Hematopoietic multipotent progenitor cell treated with erythropoietin and hydrocortisone succinate and interleukin-3 and kit ligand, for 8 days (in vitro differentiated cells): Measurements from ENCODE around the gene NIPSNAP3A.
"Not testable (repeated sequence)": the region's sequence is repeated elsewhere in the genome, so short reads cannot be mapped to it uniquely, and the experiment has no call there.

Experiments
- DNase-seq: peaks from one replicate; pipeline ENCODE4 v3.0.0-alpha.2; 2015

Gene NIPSNAP3A

DNA sequence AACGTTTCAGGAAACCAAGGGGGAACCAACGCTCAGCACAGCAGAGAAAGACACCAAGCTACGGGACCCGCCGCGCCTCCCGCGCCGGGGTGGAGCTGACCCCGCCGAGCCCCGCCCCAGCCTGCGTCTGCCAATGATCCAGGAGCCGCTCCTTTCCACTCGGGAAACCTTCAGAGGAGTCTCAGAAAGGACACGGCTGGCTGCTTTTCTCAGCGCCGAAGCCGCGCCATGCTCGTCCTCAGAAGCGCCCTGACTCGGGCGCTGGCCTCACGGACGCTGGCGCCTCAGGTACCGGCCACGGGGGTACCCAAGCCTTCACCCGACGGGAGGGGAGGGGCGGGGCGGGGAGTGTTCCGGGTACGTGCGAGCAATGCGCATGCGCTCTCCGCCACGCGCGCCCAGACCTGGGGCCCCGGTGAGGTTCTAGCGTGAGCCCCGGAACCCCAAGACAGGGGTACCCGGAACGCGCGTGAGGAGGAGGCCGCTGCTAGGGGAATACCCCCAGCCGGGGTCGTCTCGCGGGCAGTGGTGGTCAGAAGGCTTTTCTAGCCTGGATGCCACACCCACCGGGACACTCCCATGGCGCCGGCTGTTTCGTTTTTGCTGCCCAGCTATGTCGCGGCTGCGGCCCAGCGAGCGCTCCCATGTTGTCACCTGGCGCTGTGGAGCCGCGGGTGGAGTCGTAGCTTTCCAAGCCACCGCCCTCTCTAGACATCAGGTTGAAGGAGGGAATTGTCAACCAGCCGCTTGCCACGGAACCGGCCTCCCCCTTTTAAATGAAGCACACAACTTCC lies at the start of gene NIPSNAP3A:
Gene NIPSNAP3A, plus strand, starts transcription at position 119 of the 794 bp plus-strand sequence. Its CDS starts 110 bp downstream, at position 229.
- peak; percentile 87 for DNase-seq

DNA sequence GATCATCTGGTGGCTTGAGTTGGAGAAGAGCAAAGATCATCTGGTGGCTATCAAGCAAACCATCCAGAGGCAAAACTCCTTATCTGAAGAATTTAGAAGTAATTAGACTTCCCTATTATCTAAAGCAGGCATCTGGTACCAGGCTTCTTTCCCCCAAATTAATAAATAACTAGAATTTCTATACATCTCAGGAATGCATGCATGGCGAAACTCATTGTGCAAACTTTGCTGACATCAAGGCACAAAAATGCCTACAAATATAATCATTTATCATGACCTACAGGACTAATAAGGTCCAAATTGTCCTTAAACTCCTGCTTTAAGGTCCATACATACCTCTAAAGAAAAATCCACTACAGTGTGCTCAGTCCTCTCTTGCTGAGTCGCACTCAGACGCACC lies 47.2 kb upstream of the NIPSNAP3A start:
- no peak for DNase-seq

DNA sequence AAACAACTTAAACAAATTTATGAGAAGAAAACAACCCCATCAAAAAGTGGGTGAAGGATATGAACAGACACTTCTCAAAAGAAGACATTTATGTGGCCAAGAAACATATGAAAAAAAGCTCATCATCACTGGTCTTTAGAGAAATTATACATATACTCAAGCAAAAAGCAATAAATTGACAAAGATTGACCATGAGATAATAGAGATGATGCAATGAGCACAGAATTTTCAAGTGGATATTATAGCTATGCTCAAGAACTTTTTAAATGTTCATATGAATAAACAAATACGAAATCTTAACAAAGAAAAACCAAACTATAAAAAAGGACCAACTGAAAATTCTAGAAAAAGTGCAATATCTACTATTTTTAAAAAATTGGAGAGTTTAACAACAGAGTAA lies 38.7 kb upstream of the NIPSNAP3A start:
- not testable (repeated sequence) for DNase-seq

DNA sequence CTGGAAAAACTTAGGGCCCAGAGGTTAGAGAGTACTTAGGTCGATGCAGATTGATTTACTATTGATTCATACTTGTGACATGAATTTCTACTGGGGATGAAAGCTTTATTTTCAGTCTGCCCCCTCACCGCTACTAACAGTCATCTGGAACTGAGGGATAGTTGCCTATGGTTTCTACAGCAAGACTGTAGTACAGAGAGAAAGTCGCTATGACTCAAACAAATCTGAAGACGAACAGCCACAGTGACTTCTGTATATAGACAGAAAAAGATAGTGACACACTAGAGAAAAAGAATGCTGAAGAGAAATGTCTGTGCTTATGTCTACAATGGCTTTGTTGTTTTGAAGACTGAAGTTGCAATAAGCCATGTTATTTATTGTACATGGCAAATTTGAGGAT lies 35.9 kb upstream of the NIPSNAP3A start:
- no peak for DNase-seq

DNA sequence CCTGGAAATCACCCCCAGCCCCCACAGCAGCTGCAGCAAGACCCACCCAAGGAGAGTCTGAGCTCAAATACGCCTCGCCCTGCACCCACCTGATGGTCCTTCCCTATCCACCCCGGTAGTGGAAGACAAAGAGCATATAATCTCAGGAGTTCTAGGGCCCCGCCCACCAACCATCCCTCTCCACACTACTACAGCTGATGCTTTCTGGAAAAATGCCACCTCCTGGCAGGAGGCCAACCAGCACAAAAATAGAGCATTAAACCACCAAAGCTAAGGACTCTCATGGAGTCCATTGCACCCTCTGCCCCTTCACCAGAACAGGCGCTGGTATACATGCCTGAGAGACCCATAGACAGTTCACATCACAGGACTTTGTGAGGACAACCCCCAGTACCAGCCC lies 22.5 kb upstream of the NIPSNAP3A start:
- DNase-seq = no peak

DNA sequence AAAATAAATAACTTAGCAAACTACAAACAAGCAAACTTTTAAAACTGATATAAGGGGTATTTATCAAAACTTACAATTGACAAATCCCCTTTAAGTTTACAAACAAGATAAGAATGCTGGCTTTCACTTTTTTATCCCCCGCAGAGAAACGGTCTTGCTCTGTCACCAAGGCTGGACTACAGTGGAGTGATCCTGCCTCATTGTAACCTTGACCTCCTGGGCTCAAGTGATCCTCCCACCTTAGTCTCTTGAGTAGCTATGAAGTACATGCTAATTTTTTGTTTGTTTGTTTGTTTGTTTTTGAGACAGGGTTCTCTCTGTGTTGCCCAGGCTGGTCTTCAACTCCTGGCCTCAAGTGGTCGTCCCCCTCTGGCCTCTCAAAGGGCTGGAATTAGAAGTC lies 9.0 kb upstream of the NIPSNAP3A start:
- no peak for DNase-seq

DNA sequence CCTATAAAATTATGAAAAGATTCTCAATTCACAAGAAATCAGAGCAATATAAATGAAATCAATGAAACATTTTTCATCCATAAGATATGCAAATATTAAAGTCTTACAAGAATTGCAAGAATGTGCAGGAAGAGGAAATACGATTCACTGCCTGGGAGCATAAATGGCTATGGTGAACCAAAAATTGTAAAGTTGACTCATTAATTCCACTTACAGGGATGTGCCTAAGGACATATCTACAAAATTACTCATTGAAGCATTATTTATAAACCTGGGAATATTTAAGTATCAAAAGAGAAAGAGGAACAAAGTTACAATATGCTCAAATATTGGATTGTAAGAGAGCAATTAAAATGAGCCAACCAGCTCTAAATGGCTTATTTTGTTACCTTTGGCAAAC lies 6.9 kb upstream of the NIPSNAP3A start:
- DNase-seq = no peak

DNA sequence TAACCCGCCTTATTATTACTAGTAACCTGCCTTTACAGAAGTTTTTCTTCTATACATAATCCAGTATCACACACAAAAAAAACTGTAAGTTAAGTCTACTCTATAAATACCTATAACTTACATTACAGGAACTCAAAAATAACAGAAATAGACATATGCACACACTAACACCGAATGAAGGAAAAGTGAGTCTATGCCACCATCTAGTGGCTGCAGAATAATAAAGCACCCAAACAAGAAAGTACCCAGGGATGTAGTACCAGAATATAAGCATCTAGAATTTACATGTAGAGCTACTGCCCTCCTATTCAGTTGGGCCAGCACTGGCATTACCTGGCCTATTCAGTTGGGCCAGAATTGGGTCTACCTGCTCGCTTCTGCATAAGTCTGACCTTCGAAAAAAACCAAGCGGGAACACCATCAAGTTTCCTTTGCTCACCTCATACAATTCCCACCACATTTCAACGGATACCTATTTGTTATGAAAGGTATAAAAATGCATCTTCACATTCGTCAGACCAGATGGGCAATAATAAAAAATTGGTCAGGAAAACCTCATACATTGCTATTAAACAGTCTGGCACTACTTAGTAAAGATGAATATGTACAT lies 4.0 kb upstream of the NIPSNAP3A start:
- peak; percentile 84 for DNase-seq

DNA sequence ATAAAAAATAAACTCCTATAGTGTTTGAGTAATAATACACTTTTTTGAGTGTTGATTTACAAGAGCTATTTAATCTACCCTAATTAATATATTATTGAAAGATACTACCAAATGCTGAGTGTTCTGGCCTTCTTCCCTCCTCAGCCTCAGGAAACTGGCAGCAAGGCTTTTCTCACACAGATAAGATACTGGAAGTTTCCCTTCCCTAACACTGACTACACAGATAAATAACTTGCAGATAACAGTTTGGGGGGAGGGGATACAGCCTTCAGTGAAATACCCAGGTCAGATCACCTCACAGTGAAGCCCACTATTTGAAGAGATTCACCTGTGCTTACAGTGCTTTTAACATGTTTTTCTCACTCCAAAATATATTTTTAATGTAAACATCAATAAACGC lies 1.6 kb upstream of the NIPSNAP3A start:
- peak; percentile 36 for DNase-seq

DNA sequence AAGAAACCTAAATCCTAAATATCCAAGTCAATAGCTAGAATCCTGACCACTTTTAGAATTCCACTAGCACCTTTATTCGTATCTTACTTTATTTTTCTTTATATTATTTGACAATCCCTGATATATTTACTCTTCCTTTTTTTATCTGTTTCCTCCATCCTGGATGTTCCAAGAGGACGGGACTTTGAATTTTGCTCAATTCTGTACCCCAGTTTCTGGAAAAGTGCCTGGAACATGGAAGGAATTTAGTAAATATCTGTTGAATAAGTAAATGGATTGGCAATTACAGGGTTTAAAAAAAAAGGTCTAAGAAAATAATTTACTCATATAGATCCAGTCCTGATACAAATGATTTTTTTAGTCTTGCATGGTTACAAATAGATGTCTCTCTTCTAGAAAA lies 1.2 kb upstream of the NIPSNAP3A start:
- no peak for DNase-seq

DNA sequence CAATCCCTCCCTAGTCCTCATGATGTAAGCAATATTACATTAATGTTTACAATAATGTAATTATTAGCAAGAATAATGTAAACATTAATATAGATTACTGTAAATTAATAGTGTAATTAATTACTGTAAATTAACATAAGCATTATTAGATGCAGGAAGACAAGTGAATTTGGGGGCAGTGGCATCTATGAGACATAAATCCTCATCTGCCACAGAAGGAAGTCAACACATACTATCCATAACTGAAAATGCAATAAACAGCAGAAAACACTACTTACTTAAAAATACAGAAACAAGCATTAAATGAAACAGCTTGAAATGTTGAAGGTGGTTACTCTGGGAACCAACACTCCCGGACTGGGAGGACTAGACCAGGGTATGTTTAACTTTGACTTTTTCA lies 685 bp upstream of the NIPSNAP3A start:
- no peak for DNase-seq

DNA sequence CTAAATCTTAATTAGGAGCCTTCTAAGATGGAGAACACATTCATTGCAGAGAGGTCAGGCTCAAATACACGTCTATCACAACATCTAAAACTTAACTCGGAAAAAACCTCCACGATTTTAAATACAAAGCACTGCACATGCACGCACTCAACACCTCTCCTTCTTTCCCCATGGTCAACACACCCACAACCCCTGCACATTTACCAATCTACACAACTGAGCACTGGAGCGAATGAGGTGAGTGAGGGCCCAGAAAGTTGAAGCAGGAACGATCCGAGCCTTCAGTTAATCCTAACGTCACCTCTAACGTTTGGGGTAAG lies 278 bp upstream of the NIPSNAP3A start:
- no peak for DNase-seq

DNA sequence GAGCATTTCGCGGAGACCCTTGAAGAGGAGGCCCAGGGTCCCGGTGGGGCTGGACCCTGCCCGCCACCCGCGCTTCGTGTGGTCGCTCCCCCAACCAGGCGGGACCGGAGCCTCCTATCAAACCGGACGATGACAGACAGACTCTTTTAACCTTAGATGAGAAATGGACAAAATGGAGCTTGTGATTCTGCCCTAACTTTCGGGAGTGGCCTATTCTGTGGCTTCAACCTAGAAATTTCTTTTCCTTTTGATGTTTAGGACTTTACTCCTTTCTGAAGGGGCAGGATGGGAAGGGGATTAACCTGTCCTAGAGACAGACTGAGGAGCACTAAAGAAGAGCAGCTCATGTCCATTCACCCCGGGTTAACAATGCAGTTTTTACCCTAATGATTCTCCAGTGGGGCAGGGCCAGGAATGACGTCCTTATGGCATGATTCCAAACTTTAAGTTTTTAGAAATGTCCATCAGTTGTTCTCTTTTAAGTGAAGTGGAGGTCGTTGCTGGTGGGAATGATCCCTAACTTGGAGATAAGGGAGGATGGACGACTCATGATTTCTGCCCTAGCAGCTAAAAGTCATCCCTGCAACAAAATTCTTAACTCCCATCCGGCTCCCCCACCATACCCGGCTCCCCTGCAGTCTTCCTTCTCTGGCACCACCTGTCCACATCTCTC lies 1.0 kb downstream of the NIPSNAP3A start:
- DNase-seq = peak; percentile 61

DNA sequence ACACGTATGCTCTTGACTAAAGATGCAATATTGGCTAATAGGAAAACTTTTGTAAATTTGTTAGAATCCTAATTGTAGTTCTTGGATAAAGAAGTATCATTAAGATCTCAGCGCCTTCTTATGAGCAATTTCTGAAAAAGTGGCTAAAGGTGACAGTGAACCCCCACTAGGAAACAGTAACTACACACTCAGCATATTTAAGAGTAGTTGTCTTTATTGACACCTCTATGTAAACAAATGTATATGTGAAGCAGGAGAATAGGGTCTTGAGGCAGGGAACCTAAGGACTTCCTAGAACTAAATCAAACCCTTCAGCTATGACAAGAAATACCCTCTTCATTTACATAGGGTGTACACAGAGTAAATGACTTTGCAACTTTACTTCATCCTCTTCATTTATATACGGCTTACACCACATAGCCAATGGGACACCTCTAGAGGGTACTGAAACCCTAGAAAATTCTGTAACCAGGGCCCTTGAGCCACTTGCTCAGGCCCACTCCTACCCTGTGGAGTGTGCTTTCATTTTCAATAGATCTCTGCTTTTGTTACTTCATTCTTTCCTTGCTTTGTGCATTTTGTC lies 2.8 kb downstream of the NIPSNAP3A start:
- no peak for DNase-seq

DNA sequence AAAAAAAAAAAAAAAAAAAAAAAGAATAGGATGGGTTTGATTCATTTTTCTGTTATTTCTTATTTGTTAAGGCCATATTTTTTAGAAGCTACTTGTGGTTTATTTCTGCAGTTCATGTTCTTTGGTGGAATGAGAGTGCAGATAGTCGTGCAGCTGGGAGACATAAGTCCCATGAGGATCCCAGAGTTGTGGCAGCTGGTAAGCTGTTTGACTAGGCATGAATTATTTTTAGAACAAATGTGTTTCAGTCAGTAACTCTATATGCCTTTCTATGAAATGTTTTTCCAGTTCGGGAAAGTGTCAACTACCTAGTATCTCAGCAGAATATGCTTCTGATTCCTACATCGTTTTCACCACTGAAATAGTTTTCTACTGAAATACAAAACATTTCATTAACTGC lies 11.5 kb downstream of the NIPSNAP3A start:
- no peak for DNase-seq

DNA sequence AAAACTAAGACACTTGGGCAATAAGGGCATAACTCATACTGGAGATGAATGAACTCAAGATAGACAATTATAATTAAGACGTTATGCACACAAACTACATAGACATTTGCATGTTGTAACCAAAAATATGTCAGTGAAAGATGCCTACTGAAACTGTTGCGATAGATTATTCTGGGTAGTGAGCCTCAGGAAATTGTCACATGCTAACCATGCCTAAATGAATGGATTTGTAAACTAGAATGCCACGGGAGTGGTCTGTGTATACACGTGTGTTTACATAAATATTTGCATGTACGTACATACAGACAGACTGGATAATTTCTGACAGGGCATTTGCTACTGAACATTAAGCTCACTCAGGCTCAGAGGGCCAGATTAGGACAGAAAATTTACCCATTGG lies 17.7 kb downstream of the NIPSNAP3A start:
- no peak for DNase-seq

DNA sequence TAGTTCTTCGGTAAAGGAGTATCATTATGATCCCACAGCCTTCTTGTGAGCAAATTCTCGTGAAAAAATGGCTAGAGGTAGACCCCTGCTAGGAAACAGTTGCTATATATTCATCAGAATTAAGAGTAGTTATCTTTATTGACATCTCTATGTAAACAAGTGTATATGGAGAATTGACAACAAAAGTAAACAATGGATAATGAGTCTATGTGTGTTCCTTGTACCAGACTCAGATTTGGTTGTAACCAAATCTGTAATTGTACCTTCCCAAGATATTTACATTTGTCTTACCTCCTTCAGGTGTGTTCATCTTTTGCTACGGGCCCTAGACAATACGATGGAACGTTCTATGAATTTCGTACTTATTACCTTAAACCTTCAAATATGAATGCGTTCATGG lies 18.5 kb downstream of the NIPSNAP3A start:
- no peak for DNase-seq

DNA sequence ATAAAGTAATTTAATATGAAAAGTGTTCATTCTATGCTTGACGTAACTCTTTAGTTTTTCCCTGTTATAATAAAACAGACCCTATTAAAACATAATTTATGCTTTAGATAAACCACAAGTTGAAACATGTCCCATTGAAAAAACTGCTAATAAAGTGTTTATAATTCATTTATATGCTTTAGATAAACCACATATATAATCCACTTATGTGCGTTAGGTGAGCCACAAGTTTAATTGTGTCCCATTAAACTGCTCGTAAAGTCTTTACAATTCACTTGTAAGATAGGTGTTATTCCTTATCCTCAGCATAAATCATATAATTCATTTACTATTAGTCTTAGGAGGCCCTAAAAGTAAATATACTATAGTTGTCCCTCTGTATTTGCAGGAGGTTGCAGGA lies 20.0 kb downstream of the NIPSNAP3A start:
- DNase-seq = no peak

DNA sequence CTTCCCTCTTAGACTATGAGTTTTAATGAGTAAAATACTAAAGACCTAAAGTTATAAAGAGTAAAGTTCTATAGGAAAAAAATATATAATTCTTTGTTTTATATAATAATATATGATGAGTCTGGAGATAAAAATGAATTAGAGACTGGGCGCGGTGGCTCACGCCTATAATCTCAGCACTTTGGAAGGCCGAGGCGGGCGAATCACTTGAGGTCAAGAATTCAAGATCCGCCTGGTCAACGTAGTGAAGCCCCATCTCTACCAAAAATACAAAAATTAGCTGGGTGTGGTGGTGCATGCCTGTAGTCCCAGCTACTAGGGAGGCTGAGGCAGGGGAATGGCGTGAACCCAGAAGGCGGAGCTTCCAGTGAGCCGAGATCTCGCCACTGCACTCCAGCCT lies 21.5 kb downstream of the NIPSNAP3A start:
- DNase-seq = not testable (repeated sequence)

DNA sequence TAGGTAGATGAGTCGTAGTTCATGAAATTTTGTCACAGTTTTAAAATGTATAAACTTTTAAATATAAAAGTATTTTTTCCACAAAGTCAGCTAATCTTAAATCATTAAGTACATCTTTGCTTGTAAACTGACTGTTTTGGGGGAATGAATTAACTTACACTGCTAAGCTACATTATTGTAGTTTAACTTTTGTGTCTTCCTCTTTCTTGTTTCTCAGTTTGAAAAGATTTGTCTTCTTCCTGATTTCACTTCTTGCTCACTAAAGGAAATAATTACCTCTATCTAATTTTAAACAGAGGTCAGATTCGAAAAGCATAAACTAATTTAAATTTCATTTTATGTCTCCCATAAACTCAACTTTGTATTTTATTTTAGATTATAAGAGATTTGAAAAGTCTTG lies 22.2 kb downstream of the NIPSNAP3A start:
- DNase-seq = no peak

DNA sequence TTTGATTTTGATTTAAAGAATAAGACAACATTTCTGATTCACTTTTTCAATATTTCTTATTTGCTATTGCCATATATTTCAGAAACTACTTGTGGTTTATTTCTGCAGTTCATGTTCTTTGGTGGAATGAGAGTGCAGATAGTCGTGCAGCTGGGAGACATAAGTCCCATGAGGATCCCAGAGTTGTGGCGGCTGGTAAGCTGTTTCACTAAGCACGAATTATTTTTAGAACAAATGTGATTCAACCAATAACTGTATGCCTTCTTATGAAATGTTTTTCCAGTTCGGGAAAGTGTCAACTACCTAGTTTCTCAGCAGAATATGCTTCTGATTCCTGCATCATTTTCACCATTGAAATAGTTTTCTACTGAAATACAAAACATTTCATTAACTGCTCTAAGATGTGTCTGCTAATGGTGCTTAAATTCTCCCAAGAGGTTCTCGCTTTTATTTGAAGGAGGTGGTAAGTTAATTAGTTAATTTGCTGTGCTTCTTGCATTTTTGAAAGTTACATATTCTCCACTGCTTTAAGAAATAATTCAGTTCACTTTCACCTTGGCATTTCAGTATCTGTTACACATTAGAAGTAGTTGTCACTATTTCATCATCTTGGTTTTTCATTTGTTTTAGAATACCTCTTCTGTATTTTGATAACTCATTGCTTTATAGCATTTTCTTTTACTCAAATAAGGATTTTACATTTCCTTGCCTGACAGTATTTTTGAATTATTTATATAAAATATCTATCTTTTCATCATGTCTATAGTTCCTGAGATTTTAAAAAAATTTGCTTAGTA lies 25.4 kb downstream of the NIPSNAP3A start:
- DNase-seq = no peak

DNA sequence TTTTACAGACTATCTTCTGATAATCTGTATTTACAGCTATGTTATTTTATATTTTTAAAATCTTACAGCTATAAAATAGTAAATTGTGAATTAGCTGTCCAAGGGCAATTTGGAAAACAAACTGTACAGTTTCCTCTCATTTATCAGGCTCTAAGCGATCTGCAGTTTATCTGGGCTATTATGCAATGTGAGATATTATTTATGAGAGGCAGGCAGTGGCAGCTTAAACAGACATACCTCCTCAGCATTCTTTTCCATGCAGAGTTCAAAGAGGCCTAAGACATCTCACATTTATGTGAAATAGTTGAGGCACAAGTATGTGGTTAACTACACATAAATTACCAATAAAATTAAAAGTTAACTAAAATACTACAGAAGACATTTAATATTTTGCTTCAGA lies 26.6 kb downstream of the NIPSNAP3A start:
- no peak for DNase-seq
